Large intestine (tissue), 3 donors: ENCODE results near the gene JAKMIP1. TPM values are rescaled to one million over a fixed set of nuclear protein-coding genes. Genes with fewer than 3 reads are reported as not detected.

ENCODE experiments used
- DNase-seq, 2 donors: peaks; one replicate each; pipeline versions ENCODE4 v3.0.0 to v3.0.0-alpha.2; 2013
- H3K27ac ChIP-seq: one replicate; pipeline ENCODE4 v1.5.1; 2013; ENCODE audit warnings: low read length
- H3K27me3 ChIP-seq: 2 replicates; pipeline ENCODE4 v1.6.1; 2013; ENCODE audit warnings: low read length; ENCODE audit not compliant: control insufficient read depth, insufficient read depth
- H3K36me3 ChIP-seq: 2 replicates; pipeline ENCODE4 v1.6.1; 2013; ENCODE audit warnings: low read length; ENCODE audit not compliant: control insufficient read depth, insufficient read depth
- H3K4me1 ChIP-seq: one replicate; pipeline ENCODE4 v1.6.1; 2013; ENCODE audit warnings: low read length; ENCODE audit not compliant: control insufficient read depth, insufficient read depth
- H3K4me3 ChIP-seq: one replicate; pipeline ENCODE4 v1.5.1; 2013; ENCODE audit warnings: low read length
- H3K9me3 ChIP-seq: one replicate; pipeline ENCODE4 v1.6.1; 2013; ENCODE audit warnings: mild to moderate bottlenecking, low read depth, low read length, moderate library complexity; ENCODE audit not compliant: control insufficient read depth
- WGBS: methylation state at CpG from one replicate; pipeline ENCODE4 v1.1.5; 2013; ENCODE audit warnings: low lambda C conversion rate; ENCODE audit not compliant: insufficient coverage; 5-methylcytosine and 5-hydroxymethylcytosine counted together
- polyA plus RNA-seq: library from polyadenylated mRNA; unstranded; fragments of 120-200 nt; gene quantifications from one replicate; pipeline ENCODE4 v1.2.1, GENCODE V29; 2013

Gene JAKMIP1
- polyA plus RNA-seq, 1 donor: 2.1 TPM

DNA sequence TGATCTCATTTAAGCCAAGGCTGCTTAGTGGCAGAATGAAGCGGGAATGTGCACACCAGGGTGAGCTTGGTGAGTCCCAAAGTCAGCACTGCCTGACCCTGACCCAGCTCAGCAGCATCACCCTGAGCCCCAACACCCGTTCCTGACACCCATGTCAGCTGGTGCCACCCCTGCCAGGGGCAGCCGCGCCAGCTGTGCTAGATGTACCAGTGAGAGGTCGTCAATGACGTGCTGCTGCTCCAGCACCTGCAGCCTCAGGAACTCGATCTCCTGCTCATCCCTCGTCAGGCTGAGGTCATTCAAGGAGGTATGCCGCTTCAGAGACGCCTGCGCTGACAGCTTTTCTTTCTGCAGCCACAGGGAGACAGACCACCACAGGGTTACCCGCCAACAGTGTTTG is 120.4 kb downstream of the JAKMIP1 start:
- Histone ChIP-seq H3K36me3 (no peaks in the 10 kb centered on the region), H3K4me3 (no peak overlapping the region), H3K9me3 (no peaks in the 10 kb centered on the region), H3K27me3 (no peaks in the 10 kb centered on the region), H3K27ac (no peak overlapping the region), H3K4me1 (no peaks in the 10 kb centered on the region)
- DNase-seq: no peak
- WGBS: no CpG with 5 or more reads among the region's 12 CpGs

DNA sequence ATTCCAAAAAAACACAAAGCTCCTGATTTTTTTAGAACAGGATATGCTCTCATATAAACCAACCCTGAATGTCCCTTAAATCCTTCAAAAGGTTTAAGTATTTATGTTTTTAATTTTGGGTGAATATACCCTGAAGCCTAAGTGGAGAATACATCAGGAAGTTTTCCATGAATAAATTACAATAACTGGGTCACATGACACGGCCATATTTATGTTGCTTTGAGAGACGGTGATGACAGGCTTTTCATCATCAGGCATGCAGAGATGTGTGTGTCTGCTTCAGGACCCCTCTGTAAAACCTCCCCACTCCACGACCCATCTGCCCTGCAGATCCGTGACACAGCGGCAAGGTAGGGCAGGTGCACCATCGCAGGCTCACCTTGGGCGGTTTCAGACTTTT is 121.8 kb downstream of the JAKMIP1 start:
- WGBS: 70% methylated on average over 2 of the region's 7 CpGs
- Histone ChIP-seq H3K9me3 (no peaks in the 10 kb centered on the region), H3K27ac (no peak overlapping the region), H3K4me3 (no peak overlapping the region), H3K4me1 (no peaks in the 10 kb centered on the region), H3K36me3 (no peaks in the 10 kb centered on the region), H3K27me3 (no peaks in the 10 kb centered on the region)
- DNase-seq: no peak

DNA sequence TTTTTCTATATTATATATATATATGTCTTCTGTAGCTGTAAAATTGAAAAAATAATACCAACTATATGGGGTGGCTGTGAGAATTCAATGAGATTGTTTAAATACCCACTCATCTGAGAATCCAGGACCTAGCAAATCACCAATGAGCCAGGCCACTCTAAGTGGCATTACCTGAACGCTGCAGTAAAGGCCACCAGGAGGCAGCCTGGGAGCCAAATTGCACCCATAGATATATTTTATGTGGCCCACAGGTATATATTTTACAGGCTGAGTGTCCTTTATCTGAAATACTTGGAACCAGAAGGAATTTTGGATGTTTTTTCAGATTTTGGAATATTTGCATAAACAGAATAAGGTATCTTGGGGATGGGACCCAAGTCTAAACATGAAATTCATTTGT is 124.0 kb downstream of the JAKMIP1 start:
- Histone ChIP-seq H3K4me3 (no peak overlapping the region), H3K36me3 (no peaks in the 10 kb centered on the region), H3K9me3 (no peaks in the 10 kb centered on the region), H3K27ac (no peak overlapping the region), H3K27me3 (no peaks in the 10 kb centered on the region), H3K4me1 (peaks cover 7% of the 10 kb centered on the region)
- DNase-seq: no peak
- WGBS: no CpG with 5 or more reads among the region's 1 CpG

- no peaks in the 10 kb centered on the region for H3K27me3 ChIP-seq
- no peak for DNase-seq
- no peak overlapping the region for H3K4me3 ChIP-seq
- H3K27ac ChIP-seq: no peak overlapping the region
- peaks cover 11% of the 10 kb centered on the region for H3K4me1 ChIP-seq
- no peaks in the 10 kb centered on the region for H3K9me3 ChIP-seq
- H3K36me3 ChIP-seq: no peaks in the 10 kb centered on the region
- 100% methylated on average over 3 of the region's 6 CpGs for WGBS
Observed at GRCh38 chr4:6074758-6075157, 125.6 kb downstream of the JAKMIP1 start.

DNA sequence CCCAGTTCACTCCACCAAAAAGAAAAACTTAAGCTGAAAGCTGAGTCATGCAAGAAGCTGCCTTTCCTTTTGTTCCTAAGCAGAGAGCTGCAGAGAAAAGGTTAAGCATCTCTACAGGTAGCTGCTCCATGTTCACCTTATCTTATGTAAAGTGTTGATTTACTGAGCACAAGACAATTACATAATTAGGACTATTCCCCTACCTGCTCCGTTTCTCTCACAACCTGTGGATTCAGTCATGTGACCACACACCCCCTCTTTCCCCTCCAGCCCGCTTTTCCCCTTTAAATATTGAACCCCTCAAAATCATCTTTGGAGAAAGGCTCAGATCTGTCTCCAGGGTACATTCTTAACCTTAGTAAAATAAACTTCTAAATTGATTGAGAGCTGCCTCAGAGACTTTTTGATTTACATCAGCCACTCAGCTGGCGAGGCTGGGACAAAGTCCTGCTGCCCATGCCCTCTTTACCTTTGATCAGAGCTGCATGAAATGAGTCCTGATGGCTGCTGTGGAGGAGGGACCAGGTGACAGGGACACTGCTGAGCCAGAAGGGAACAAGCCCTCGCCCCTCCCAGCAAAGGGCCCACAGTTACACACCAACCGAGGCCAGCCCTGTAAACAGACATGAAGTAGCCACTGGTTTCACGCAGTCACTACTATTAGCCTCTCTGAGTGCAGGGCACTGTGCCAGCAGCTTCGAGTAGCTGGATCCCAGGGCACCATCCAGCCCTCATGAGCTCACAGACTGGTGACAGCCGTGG is 128.2 kb downstream of the JAKMIP1 start:
- Histone ChIP-seq H3K27me3 (no peaks in the 10 kb centered on the region), H3K36me3 (no peaks in the 10 kb centered on the region), H3K4me3 (no peak overlapping the region), H3K9me3 (no peaks in the 10 kb centered on the region), H3K4me1 (peaks cover 11% of the 10 kb centered on the region), H3K27ac (no peak overlapping the region)
- WGBS: 17% methylated on average over 1 of the region's 8 CpGs
- peak; percentile 34 to 80 for DNase-seq

DNA sequence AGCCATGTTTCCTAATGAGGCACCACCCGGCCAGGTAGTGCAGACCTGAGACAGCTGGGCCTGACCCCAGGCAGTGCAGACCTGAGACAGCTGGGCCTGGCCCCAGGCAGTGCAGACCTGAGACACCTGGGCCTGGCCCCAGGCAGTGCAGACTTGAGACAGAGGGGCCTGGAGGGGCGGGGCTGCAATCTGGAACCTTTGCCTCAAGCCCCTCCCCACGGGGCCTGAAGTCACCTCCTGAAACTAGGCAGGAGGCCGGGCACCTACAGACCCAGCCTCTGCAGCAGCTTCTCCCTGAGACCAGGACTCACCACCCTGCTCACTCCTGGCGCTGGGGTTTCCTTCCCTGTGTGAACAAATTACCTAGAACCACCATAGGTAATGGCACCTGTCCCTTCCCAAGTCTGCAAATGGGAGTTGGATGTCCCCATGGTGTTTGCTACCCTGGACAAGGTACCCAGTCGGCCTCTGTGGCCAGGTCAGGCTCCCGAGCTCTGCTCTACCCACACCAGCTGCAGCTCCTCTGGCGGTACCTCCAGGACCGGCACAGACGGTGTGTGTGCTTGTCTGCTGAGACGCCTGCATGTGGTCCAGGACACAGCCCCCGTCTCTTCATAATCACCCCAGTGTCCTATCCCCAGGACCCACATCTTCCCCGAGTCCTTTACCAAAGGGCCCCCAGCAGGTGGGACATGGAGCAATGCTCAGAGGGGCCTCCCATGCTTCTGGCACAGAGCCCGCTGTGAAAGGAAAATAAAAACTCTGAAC is 129.0 kb downstream of the JAKMIP1 start:
- no peaks in the 10 kb centered on the region for H3K27me3 ChIP-seq
- H3K9me3 ChIP-seq: no peaks in the 10 kb centered on the region
- no peak overlapping the region for H3K4me3 ChIP-seq
- no peak for DNase-seq
- H3K36me3 ChIP-seq: no peaks in the 10 kb centered on the region
- WGBS: no CpG with 5 or more reads among the region's 14 CpGs
- H3K4me1 ChIP-seq: peaks cover 11% of the 10 kb centered on the region
- no peak overlapping the region for H3K27ac ChIP-seq

DNA sequence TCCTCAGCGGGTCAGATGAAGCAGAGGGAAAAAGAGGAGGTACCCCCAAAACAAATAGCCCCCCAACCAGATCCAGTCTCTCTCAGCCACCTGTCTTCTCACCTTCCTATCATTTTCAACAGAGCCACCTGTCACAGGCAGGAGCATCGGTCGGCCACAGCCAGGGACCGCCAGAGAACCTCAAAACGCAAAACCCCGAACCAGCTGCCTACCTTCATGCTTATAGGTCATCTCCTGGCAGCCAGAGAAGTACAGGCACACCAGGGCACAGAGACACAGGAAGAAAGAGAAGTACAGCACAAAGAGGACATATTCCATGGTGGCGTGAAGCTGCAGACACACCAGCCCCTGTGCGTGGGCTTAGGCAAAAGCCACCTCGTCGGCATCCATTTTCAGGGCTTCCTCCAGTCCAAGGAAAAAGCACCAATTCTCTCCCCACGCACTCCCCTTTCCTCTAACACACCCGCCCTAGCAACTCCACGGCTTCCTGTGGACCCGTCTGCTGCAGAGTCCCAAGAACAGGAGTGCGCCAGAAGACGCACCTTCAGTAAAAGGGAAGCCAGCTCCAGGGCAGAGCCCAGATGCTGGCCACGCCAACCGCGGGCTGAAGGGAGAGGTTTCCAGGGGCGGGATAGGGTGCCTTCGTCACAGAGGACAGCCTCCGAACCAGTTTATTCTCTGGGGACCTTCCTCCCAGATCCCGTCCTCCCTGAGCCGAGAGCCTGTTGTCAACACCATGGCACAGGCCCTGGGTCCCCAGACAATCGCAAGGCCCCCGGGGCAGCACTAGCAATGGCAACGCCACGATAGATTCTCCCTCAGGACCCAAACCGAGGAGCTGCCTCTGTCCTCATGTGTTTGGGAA is 130.3 kb downstream of the JAKMIP1 start:
- no peak overlapping the region for H3K4me3 ChIP-seq
- no peaks in the 10 kb centered on the region for H3K36me3 ChIP-seq
- no peak for DNase-seq
- 100% methylated on average over 3 of the region's 29 CpGs for WGBS
- no peaks in the 10 kb centered on the region for H3K9me3 ChIP-seq
- H3K27ac ChIP-seq: no peak overlapping the region
- H3K27me3 ChIP-seq: no peaks in the 10 kb centered on the region
- peaks cover 11% of the 10 kb centered on the region for H3K4me1 ChIP-seq

DNA sequence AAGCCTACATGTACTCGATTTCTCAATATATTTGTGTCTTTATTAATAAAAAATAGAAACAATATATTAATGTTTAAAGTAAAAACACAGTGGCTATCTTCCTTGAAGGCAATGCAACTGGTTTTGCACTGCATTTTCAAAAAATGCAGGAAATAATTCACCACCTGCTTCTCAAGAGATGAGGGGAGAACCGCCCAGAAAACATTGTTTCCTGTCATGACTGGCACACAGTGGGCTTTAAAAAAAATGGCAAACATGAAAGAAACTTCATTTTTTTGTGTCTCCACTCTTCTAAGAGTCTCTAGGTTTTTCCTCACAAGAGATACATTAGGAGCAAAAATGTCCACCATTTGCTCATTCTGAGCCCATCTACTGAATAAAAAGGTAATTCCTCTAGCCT is 131.4 kb downstream of the JAKMIP1 start:
- peaks cover 11% of the 10 kb centered on the region for H3K4me1 ChIP-seq
- no peaks in the 10 kb centered on the region for H3K36me3 ChIP-seq
- no peaks in the 10 kb centered on the region for H3K27me3 ChIP-seq
- 100% methylated on average over 1 of the region's 2 CpGs for WGBS
- H3K9me3 ChIP-seq: no peaks in the 10 kb centered on the region
- no peak for DNase-seq
- H3K4me3 ChIP-seq: no peak overlapping the region
- no peak overlapping the region for H3K27ac ChIP-seq

GRCh38 chr4:6065934-6066590 is 134.3 kb downstream of the JAKMIP1 start:
- 100% methylated on average over 1 of the region's 10 CpGs for WGBS
- H3K4me3 ChIP-seq: no peak overlapping the region

DNA sequence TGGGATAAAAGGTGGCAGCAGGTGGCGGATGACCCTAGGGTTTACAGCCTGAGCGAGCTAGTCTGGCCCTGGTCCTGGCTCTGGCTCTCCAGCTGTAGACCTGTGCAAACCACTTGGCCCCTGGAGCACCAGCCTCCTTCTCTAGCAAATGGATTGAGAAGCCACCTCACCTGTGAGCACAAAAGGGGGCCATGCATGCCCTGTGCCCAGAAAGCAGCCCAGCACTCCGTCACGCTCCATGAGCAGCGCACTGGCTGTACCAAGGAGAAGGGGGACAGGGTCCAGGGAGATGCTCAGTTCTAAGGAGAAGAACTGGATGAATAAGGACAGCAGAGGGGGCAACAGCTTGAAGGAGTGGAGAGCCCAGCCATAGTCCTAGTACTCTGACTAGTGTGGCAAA is 135.2 kb downstream of the JAKMIP1 start:
- no peaks in the 10 kb centered on the region for H3K36me3 ChIP-seq
- H3K4me3 ChIP-seq: no peak overlapping the region
- no peaks in the 10 kb centered on the region for H3K27me3 ChIP-seq
- peaks cover 4% of the 10 kb centered on the region for H3K9me3 ChIP-seq
- no peak for DNase-seq
- H3K27ac ChIP-seq: no peak overlapping the region
- no peaks in the 10 kb centered on the region for H3K4me1 ChIP-seq
- WGBS: no CpG with 5 or more reads among the region's 5 CpGs

More at GRCh38 chr4:6065934-6066590, 134.3 kb downstream of the JAKMIP1 start:
- H3K9me3 ChIP-seq: no peaks in the 10 kb centered on the region
- H3K36me3 ChIP-seq: no peaks in the 10 kb centered on the region
- peaks cover under 1% of the 10 kb centered on the region for H3K4me1 ChIP-seq
- H3K27ac ChIP-seq: no peak overlapping the region
- no peak for DNase-seq
- no peaks in the 10 kb centered on the region for H3K27me3 ChIP-seq
